ENCODE measurements around the gene USH2A. TPM values are rescaled to one million over a fixed set of nuclear protein-coding genes. Genes with fewer than 3 reads are reported as not detected.

The USH2A gene, protein sequence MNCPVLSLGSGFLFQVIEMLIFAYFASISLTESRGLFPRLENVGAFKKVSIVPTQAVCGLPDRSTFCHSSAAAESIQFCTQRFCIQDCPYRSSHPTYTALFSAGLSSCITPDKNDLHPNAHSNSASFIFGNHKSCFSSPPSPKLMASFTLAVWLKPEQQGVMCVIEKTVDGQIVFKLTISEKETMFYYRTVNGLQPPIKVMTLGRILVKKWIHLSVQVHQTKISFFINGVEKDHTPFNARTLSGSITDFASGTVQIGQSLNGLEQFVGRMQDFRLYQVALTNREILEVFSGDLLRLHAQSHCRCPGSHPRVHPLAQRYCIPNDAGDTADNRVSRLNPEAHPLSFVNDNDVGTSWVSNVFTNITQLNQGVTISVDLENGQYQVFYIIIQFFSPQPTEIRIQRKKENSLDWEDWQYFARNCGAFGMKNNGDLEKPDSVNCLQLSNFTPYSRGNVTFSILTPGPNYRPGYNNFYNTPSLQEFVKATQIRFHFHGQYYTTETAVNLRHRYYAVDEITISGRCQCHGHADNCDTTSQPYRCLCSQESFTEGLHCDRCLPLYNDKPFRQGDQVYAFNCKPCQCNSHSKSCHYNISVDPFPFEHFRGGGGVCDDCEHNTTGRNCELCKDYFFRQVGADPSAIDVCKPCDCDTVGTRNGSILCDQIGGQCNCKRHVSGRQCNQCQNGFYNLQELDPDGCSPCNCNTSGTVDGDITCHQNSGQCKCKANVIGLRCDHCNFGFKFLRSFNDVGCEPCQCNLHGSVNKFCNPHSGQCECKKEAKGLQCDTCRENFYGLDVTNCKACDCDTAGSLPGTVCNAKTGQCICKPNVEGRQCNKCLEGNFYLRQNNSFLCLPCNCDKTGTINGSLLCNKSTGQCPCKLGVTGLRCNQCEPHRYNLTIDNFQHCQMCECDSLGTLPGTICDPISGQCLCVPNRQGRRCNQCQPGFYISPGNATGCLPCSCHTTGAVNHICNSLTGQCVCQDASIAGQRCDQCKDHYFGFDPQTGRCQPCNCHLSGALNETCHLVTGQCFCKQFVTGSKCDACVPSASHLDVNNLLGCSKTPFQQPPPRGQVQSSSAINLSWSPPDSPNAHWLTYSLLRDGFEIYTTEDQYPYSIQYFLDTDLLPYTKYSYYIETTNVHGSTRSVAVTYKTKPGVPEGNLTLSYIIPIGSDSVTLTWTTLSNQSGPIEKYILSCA (N-terminal part only)
- total RNA-seq = 1 to 10 TPM; 1.7 to 3.9 TPM
- long read RNA-seq = 0 reads

GRCh38 chr1:216422821-216423520 lies at the start of gene USH2A:
Gene USH2A, minus strand, starts transcription at chr1:216423448. Its CDS starts 1,112 bp downstream, at chr1:216422336.
- ATAC-seq (no peak), DNase-seq (no peak)
- intact Hi-C loops (cut with DNase I) = no loop called here

DNA sequence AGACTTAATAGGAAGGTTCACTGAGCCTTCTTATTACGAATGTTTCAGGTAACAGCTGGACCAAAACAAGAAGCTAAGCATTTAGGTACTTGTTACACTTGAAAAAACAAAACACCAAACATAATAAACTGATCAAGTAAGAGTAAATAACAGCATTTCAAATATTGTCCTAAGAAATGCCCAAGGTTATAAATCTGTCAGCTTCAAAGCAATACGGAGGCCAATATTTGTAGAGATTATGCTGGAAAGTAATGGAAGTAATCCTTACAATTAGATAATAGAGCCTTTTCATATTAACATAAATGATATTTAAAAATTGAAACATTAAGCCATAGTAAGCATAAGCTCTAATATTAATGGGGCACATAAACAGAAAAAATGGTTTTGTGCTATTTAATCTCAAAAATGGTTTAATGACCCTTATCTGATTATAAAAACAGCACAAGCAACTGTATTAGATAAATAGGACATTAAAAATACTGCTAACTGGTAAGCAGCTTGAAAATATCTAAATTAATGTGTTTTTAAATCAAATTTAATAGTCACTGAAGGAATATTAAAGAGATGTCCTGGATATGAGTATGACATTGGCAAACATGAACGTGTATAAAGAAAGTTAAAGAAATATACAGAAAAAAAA lies 43.0 kb upstream of the USH2A start:
- DNase-seq (no peak), ATAC-seq (no peak)
- intact Hi-C loops (cut with DNase I) = no loop called here

GRCh38 chr1:216464489-216464888 lies 41.2 kb upstream of the USH2A start:
- no peak for DNase-seq
- ATAC-seq = no peak
- intact Hi-C loops (cut with DNase I) = no loop called here

GRCh38 chr1:216462066-216462775 lies 39.0 kb upstream of the USH2A start:
- no peak for DNase-seq
- no peak for ATAC-seq
- intact Hi-C loops (cut with DNase I) = no loop called here

DNA sequence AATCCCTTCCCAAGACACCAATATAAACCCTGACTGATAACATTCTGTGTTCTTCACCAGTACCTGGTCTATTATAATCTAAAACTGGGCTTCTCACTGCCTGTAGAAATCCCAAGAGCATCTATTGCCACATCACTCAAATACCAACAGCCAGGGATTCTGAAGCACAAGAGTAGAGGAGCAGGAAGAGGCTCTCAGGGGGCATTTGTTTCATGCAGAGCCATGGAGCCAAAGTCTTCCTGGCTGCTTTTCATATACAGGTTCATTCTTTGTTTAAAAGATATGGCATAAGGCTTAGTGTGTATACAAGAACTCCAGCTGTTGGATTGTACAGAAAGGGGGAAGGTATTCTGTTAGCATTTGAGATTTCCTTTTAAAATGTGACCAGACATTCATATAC lies 38.2 kb upstream of the USH2A start:
- DNase-seq = no peak
- intact Hi-C loops (cut with DNase I) = no loop called here

DNA sequence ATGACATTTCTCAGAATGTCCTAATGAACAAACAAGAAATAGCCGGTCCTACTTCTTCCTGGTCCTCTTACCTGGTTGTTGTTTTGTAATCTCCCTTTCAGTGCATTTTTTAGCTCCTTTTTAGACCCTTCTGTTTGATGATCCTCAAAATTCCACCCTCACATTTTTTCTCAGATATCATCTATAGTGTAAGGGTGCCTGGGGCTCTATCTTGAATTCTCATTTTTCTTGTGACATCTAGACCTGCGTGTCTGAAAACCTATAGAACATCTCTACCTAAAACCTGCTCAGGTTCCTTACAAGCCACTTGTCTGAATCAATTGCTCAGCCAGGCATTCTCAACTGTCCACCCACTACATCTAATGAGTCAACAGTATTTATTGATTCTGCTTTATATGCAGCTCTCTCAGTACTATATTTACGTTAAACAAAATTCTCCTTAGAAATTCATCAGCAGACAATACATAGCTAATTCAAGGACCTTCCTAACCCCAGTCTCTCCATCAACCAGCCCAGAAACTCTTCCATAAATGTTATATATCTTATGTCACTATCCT lies 36.5 kb upstream of the USH2A start:
- ATAC-seq (no peak), DNase-seq (no peak)
- intact Hi-C loops (cut with DNase I) = no loop called here

More for the DNA sequence above, 38.2 kb upstream of the USH2A start:
- ATAC-seq = no peak

DNA sequence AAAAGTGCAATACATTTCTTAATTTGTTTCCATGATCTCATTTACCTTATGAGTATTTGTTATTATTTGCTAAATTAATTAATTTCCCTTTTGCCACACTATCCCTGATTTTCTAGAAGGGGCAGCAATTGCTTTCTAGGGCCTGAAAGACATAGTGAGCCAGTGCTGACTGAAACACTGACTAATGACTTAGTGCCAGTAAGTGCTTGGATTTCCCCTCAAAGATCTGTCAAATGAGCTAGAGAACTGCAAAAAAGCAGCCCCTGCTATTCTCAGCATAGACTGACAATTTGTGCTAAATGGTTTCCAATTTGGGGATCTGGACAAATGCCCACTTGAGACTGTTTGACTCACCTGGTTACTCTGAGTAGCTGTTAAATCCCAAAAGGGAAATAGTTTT lies 35.6 kb upstream of the USH2A start:
- ATAC-seq (no peak), DNase-seq (no peak)
- intact Hi-C loops (cut with DNase I) = no loop called here

DNA sequence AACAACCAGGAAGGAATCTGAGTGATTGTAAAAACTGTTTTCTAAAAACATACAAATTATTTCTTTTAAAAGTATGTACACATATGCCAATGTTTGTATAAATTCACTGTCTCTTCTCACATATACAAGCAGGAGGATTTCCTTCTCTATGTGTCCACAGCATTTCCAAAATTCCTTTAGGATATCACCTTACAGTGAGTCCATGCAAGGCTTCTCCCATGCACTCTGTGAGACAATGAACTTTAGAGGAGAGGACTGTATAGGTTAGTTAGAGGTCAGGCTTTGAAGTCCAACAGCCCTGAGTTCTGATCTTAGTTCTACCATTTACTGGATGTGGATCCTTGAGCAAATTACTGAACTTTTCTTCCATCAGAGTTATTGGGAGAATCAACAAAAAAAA lies 34.1 kb upstream of the USH2A start:
- DNase-seq = no peak
- intact Hi-C loops (cut with DNase I) = no loop called here
- no peak for ATAC-seq

DNA sequence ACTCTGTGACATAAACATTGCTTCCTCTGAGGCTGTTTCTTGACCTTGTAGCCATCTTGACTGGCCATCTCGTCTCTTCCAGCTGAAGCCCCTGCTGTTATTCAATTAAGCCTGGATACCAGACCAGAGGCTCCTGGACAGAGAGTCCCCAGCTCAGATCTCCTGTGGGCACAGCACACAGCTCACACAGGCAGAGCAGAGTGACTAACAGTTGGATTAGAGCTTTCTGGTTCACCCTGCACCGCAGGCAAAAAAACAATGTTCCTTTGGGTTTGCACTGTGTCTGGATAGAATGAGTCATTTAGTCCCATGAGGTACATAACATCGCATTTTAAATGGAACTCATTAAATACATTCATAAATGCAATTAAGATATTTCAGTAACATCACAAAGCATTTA lies 33.4 kb upstream of the USH2A start:
- intact Hi-C loops (cut with DNase I) = no loop called here
- DNase-seq (no peak), ATAC-seq (no peak)

GRCh38 chr1:216453777-216454176 lies 30.5 kb upstream of the USH2A start:
- DNase-seq = no peak
- intact Hi-C loops (cut with DNase I) = no loop called here
- no peak for ATAC-seq

DNA sequence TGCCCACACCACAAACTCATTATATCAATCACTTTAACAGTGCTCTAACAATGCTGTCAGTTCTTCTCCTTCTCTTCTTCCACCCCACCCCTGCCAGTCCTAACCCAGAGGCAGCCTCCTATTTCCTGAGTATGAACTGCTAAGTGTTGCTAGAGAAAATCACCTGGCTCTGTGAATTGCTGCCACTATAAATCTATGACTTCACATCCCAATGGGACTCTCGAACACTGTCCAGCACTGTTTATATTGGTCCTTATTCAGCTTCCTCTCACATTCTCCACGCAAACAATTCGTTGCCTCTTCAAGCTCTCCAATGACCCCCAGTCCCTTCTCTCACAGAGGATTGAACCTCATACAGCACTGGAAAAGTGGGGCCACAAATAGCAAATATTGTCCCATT lies 27.0 kb upstream of the USH2A start:
- intact Hi-C loops (cut with DNase I) = no loop called here
- ATAC-seq = no peak
- DNase-seq = no peak

DNA sequence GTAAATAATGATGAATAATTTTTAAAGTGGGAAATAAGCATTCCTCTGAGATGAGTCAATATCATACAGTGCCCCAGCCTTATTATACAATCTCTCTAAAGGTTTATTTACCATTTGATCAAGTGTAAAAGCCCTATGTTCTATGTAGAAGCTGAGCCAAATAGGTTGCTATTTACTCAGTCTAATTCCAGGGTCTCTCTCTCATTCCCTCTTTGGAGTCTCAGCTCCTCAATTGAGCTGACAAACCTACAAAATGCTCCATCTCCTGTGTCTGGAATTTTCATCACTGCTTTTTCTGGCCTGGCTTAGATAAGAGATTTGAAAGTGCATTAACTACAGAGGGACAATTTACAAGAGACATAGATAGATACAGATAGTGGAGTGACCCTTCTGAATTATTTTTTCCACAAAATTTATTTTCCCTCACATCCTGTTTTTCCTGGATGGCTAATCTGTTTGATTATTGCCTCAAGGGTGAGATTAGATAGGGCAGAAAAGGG lies 24.8 kb upstream of the USH2A start:
- ATAC-seq = no peak
- intact Hi-C loops (cut with DNase I) = no loop called here
- no peak for DNase-seq

DNA sequence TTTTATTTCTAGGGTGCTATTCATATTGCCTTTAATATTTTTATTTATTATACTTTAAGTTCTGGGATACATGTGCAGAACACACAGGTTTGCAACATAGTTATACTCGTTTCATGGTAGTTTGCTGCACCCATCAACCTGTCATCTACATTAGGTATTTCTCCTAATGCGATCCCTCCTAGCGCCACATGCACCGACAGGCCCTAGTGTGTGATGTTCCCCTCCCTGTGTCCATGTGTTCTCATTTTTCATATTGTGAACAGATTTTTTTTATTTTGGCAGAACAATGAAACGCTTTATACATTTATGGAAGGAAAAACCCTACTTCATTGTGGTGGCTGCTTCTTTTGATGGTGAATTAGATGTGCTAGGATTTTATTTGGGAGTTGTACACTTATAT lies 14.4 kb upstream of the USH2A start:
- no peak for ATAC-seq
- intact Hi-C loops (cut with DNase I) = no loop called here
- no peak for DNase-seq

DNA sequence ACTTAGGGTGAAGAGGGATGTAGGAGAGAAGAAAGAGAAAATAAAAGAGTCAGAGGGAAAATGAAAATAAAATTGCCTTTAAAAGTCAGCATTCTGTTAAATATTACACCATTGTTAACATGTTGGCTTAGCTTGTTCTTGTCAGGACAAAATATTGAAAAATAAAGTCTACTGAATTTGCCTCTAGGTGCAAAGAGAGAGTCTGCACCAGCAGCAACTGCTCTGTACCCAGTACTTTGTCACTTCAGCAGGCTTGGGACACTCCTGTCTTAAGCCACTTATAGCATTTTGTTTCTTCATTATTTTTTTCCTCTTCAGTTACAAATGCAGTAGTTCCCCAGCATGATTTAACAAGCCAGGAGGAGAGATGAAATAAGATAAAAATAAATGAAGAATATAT lies 11.0 kb upstream of the USH2A start:
- ATAC-seq (no peak), DNase-seq (no peak)
- intact Hi-C loops (cut with DNase I) = no loop called here

DNA sequence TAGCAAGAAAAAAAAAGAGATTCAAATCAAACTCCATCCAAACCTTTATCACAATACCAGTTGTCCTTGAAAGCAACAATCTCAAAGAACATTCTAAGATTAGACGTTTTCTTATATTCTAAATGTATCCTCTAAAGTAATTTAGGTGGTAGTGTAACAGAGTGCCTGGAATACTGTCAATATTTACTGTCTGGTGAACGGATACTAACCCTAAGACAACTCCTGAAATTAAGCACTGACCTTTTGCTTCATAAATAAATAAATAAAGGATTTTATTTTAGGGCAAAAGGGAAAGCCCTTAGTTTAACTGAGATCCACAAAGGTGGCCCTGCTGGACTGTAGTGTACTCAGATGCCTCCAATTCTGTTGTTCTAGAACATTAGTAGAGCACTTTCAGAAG lies 9.9 kb upstream of the USH2A start:
- intact Hi-C loops (cut with DNase I) = no loop called here
- DNase-seq = no peak

DNA sequence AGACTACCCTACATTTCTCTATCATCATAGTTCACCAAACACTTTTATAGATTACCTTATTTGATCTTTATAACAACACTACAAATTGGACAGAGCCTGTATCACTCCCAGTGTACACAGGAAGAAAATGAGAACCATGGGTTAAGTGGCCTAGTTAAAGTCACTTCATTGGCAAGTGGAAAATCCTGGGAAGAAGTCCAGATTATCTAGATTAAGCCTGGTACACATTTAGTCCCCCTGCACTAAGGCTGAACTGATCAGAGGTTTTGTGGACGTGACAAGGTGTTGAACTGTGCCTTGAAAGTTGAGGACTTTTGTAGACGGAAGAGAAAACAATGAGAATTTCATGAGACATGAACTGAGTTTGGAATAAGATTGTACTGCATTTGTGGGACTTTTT lies 7.5 kb upstream of the USH2A start:
- ATAC-seq (no peak), DNase-seq (no peak)
- intact Hi-C loops (cut with DNase I) = no loop called here

More for the DNA sequence above, 9.9 kb upstream of the USH2A start:
- ATAC-seq = no peak

GRCh38 chr1:216425577-216425976 lies 2.3 kb upstream of the USH2A start:
- no peak for DNase-seq
- peak; percentile 49 to 77 for ATAC-seq
- intact Hi-C loops (cut with DNase I) = no loop called here

DNA sequence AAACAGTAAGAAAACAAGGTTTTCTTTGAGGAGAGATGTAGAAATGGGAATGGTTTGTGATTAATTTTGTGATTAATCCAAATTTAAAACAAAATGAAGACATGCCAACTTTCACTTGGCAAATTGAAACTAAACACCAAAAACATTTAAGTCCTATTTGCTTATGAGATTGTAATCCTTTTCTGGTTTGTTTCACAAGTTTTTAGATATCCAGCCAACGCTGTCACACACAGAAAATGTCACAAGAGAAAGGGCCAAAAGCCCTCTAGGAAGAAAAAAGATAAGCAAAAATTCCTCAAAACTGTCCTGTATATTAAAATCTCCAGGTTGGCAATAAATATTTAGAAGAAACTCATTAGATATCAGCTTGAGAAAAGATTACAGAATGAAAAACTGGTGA lies 2.5 kb downstream of the USH2A start:
- intact Hi-C loops (cut with DNase I) = no loop called here
- DNase-seq = no peak
- ATAC-seq = no peak
